A549 treated with GW870086 at 1 μM for 4 hours (cell line): Measurements from ENCODE around the gene HCN1. TPM values are rescaled to one million over a fixed set of nuclear protein-coding genes. Genes with fewer than 3 reads are reported as not detected.

Source experiments
- total RNA-seq: library from RNA; stranded (reverse); fragments of 200-300 nt; extraction: Qiagen RNA extraction; gene quantifications from 5 replicates; pipeline ENCODE4 v1.2.3, GENCODE V29; 2022; ENCODE audit warnings: low read depth

HCN1 gene
- not detected in 5 replicates for total RNA-seq

GRCh38 chr5:45696206-45696836 lies at the start of gene HCN1:
Gene HCN1 (minus strand): TSS chr5:45696380.

